ENCODE data around the gene ARHGEF40.

- TF ChIP-seq CTCF (conservative IDR thresholded peaks at IDR 0.05) (no peak), ZFX (IDR thresholded peaks at IDR 0.05) (no peak)
These were observed 49.0 kb upstream of the ARHGEF40 start for GRCh38 chr14:21020977-21021545.
